IMR-90 (cell line): Measurements from ENCODE around the gene GIT1. TPM values are rescaled to one million over a fixed set of nuclear protein-coding genes. Genes with fewer than 3 reads are reported as not detected.

Source experiments
- ATAC-seq: fragments of 200-7000 bp; cut with Tn5 transposase; 2 replicates; pipeline ENCODE4 v1.9.1; 2020; ENCODE audit warnings: low read depth, mild to moderate bottlenecking, moderate library complexity
- BruUV-seq: library from RNA; stranded (reverse); fragments of 400-500 nt; replicated peaks from 2 replicates; lab custom pipeline; 2021; lab: Mats Ljungman, UMichigan
- CTCF ChIA-PET: fragments of 300-600 bp; formaldehyde crosslinking; extraction: SDS; loops from one replicate; lab custom pipeline; 2021; ENCODE audit warnings: antibody characterized with exemption; lab: Yijun Ruan, JAX
- POLR2A ChIA-PET: fragments of 300-600 bp; sonication (Branson Sonifier 250); formaldehyde crosslinking; loops from one replicate; lab custom pipeline; 2022; ENCODE audit warnings: antibody characterized with exemption; ENCODE audit not compliant: unreplicated experiment; lab: Charles Lee
- DNase-seq: peaks from one replicate; pipeline ENCODE4 v3.0.0; 2013
- H2AFZ ChIP-seq: replicated peaks from 2 replicates; pipeline ENCODE3; 2013; ENCODE audit warnings: low read length, mild to moderate bottlenecking; ENCODE audit not compliant: poor library complexity
- H2AK5ac ChIP-seq: 2 replicates; pipeline ENCODE4 v1.6.1; 2013; ENCODE audit warnings: low read depth, low read length, inconsistent platforms
- H2AK9ac ChIP-seq: replicated peaks from 2 replicates; pipeline ENCODE3; 2013; ENCODE audit warnings: mild to moderate bottlenecking, low read depth, low read length, moderate library complexity; ENCODE audit not compliant: poor library complexity
- H2BK120ac ChIP-seq: 2 replicates; pipeline ENCODE4 v1.6.1; 2013; ENCODE audit warnings: low read depth, low read length, inconsistent platforms
- H2BK15ac ChIP-seq: 3 replicates; pipeline ENCODE4 v1.6.1; 2013; ENCODE audit warnings: low read depth, low read length, inconsistent platforms
- H2BK20ac ChIP-seq: 2 replicates; pipeline ENCODE4 v1.6.1; 2013; ENCODE audit warnings: low read depth, mild to moderate bottlenecking, inconsistent platforms, low read length, moderate library complexity
- H2BK5ac ChIP-seq: 2 replicates; pipeline ENCODE4 v1.6.1; 2013; ENCODE audit warnings: mild to moderate bottlenecking, low read depth, low read length, inconsistent platforms; ENCODE audit not compliant: poor library complexity, severe bottlenecking
- H3K14ac ChIP-seq: replicated peaks from 2 replicates; pipeline ENCODE4 v1.6.1; 2013; ENCODE audit warnings: low read depth, low read length, inconsistent platforms
- H3K18ac ChIP-seq: 2 replicates; pipeline ENCODE4 v1.6.1; 2013; ENCODE audit warnings: low read depth, low read length, control low read depth
- H3K23ac ChIP-seq: 2 replicates; pipeline ENCODE4 v1.6.1; 2013; ENCODE audit warnings: low read depth, low read length, inconsistent platforms
- H3K27ac ChIP-seq: 2 replicates; pipeline ENCODE4 v1.5.1; 2013; ENCODE audit warnings: mild to moderate bottlenecking, control low read depth, low read length; ENCODE audit not compliant: insufficient read depth
- H3K27me3 ChIP-seq: 2 replicates; pipeline ENCODE4 v1.6.1; 2013; ENCODE audit warnings: low read length; ENCODE audit not compliant: control insufficient read depth, insufficient read depth
- H3K36me3 ChIP-seq: 2 replicates; pipeline ENCODE4 v1.6.1; 2013; ENCODE audit warnings: low read length, mixed read lengths; ENCODE audit not compliant: control insufficient read depth, insufficient read depth
- H3K4ac ChIP-seq: 2 replicates; pipeline ENCODE4 v1.6.1; 2013; ENCODE audit warnings: low read depth, low read length, inconsistent platforms
- H3K4me1 ChIP-seq: 2 replicates; pipeline ENCODE4 v1.6.1; 2013; ENCODE audit warnings: low read length, mixed read lengths; ENCODE audit not compliant: control insufficient read depth, insufficient read depth
- H3K4me2 ChIP-seq: 2 replicates; pipeline ENCODE4 v1.6.1; 2013; ENCODE audit warnings: low read depth, mild to moderate bottlenecking, control low read depth, low read length, moderate library complexity
- H3K4me3 ChIP-seq: 2 replicates; pipeline ENCODE4 v1.5.1; 2013; ENCODE audit warnings: low read depth, mild to moderate bottlenecking, control low read depth, low read length, moderate library complexity; ENCODE audit not compliant: insufficient read depth
- H3K56ac ChIP-seq: 2 replicates; pipeline ENCODE4 v1.6.1; 2013; ENCODE audit warnings: low read length, inconsistent platforms; ENCODE audit not compliant: insufficient read depth; ENCODE audit errors: extremely low read depth
- H3K79me1 ChIP-seq, 2 experiments: 2 replicates each; pipeline ENCODE4 v1.6.1; 2013; ENCODE audit warnings: low read length in 2 of 2, inconsistent platforms in 1 of 2, low read depth in 1 of 2
- H3K9ac ChIP-seq: 2 replicates; pipeline ENCODE4 v1.6.1; 2013; ENCODE audit warnings: low read depth, low read length, control low read depth
- H3K9me1 ChIP-seq: 2 replicates; pipeline ENCODE4 v1.6.1; 2013; ENCODE audit warnings: low read length, inconsistent platforms; ENCODE audit not compliant: insufficient read depth
- H3K9me3 ChIP-seq: 2 replicates; pipeline ENCODE4 v1.6.1; 2013; ENCODE audit warnings: low read length; ENCODE audit not compliant: control insufficient read depth, insufficient read depth
- H4K20me1 ChIP-seq: 2 replicates; pipeline ENCODE4 v1.6.1; 2013; ENCODE audit warnings: low read length, inconsistent platforms; ENCODE audit not compliant: insufficient read depth
- H4K5ac ChIP-seq: 2 replicates; pipeline ENCODE4 v1.6.1; 2013; ENCODE audit warnings: mild to moderate bottlenecking, low read depth, low read length, control low read depth
- H4K8ac ChIP-seq, 2 experiments: 2 replicates each; pipeline ENCODE4 v1.6.1; 2013; ENCODE audit warnings: low read depth in 2 of 2, low read length in 2 of 2, control low read depth in 1 of 2, inconsistent platforms in 1 of 2
- H4K91ac ChIP-seq: 2 replicates; pipeline ENCODE4 v1.6.1; 2013; ENCODE audit warnings: low read depth, low read length, inconsistent platforms; ENCODE audit not compliant: insufficient read depth
- BHLHE40 ChIP-seq: fragments of 150-350 bp; IDR thresholded peaks from 2 replicates; pipeline ENCODE4 v1.6.1; 2016; ENCODE audit warnings: mild to moderate bottlenecking, low read depth, low read length
- CEBPB ChIP-seq: IDR thresholded peaks from 2 replicates; pipeline ENCODE4 v1.6.1; 2012; ENCODE audit warnings: low read depth, low read length, improper control_type of control experiment
- CHD1 ChIP-seq: IDR thresholded peaks from 2 replicates; pipeline ENCODE4 v1.6.1; 2012; ENCODE audit warnings: low read depth, low read length, improper control_type of control experiment
- CTCF ChIP-seq: conservative IDR thresholded peaks from 2 replicates; pipeline ENCODE4 v1.5.1; 2012; ENCODE audit warnings: mild to moderate bottlenecking, low read depth, low read length, improper control_type of control experiment
- ELK1 ChIP-seq: fragments of 150-350 bp; IDR thresholded peaks from 2 replicates; pipeline ENCODE4 v1.6.1; 2016; ENCODE audit warnings: low read depth, mild to moderate bottlenecking, low read length, moderate library complexity, borderline replicate concordance
- FOS ChIP-seq: fragments of 150-350 bp; IDR thresholded peaks from 2 replicates; pipeline ENCODE4 v1.6.1; 2016; ENCODE audit warnings: low read depth, low read length
- MAFK ChIP-seq: IDR thresholded peaks from 2 replicates; pipeline ENCODE4 v1.6.1; 2012; ENCODE audit warnings: low read depth, low read length, improper control_type of control experiment
- MAZ ChIP-seq: IDR thresholded peaks from 2 replicates; pipeline ENCODE4 v1.6.1; 2012; ENCODE audit warnings: low read depth, mild to moderate bottlenecking, low read length, improper control_type of control experiment, moderate library complexity, borderline replicate concordance
- MXI1 ChIP-seq: IDR thresholded peaks from 2 replicates; pipeline ENCODE4 v1.6.1; 2012; ENCODE audit warnings: low read depth, mild to moderate bottlenecking, low read length, moderate library complexity, borderline replicate concordance
- NFE2L2 ChIP-seq: fragments of 150-350 bp; IDR thresholded peaks from 2 replicates; pipeline ENCODE4 v1.6.1; 2016; ENCODE audit warnings: low read depth, mild to moderate bottlenecking, low read length
- POLR2A ChIP-seq: IDR thresholded peaks from 2 replicates; pipeline ENCODE4 v1.6.1; 2012; ENCODE audit warnings: mild to moderate bottlenecking, low read depth, low read length
- RAD21 ChIP-seq: IDR thresholded peaks from 2 replicates; pipeline ENCODE4 v1.6.1; 2012; ENCODE audit warnings: low read length, improper control_type of control experiment
- RCOR1 ChIP-seq: IDR thresholded peaks from 2 replicates; pipeline ENCODE4 v1.6.1; 2012; ENCODE audit warnings: mild to moderate bottlenecking, low read length, improper control_type of control experiment; ENCODE audit not compliant: insufficient replicate concordance
- RFX5 ChIP-seq: IDR thresholded peaks from 2 replicates; pipeline ENCODE4 v1.8.0; 2012; ENCODE audit warnings: low read depth, mild to moderate bottlenecking, low read length, moderate library complexity
- SMC3 ChIP-seq: fragments of 150-350 bp; IDR thresholded peaks from 2 replicates; pipeline ENCODE4 v1.6.1; 2016; ENCODE audit warnings: low read depth, mild to moderate bottlenecking, antibody characterized with exemption, low read length, moderate library complexity
- USF2 ChIP-seq: fragments of 150-350 bp; IDR thresholded peaks from 2 replicates; pipeline ENCODE4 v1.6.1; 2017; ENCODE audit warnings: mild to moderate bottlenecking, antibody characterized with exemption, low read length, low read depth
- WGBS, 2 experiments: methylation state at CpG; one replicate each; pipeline versions ENCODE4 v1.1.5 to v1.1.7; 2013; ENCODE audit warnings: missing lambda C conversion rate in 2 of 2; ENCODE audit not compliant: insufficient read length in 1 of 2; ENCODE audit errors: extremely low coverage in 2 of 2; 5-methylcytosine and 5-hydroxymethylcytosine counted together
- dilution Hi-C: fragments of 300-500 bp; cut with HindIII; formaldehyde crosslinking; loops from one replicate; pipeline ENCODE4 v1.14.3; 2018; ENCODE audit warnings: low sequenced_read_pairs; ENCODE audit not compliant: unreplicated experiment
- in situ Hi-C: fragments of 300-500 bp; cut with MboI; formaldehyde crosslinking; loops from 3 replicates; pipeline ENCODE4 v1.14.3; 2019; ENCODE audit warnings: low sequenced_read_pairs, inconsistent platforms, mixed read lengths
- intact Hi-C: fragments of 100-400 bp; cut with micrococcal nuclease; formaldehyde crosslinking; loops from 2 replicates; pipeline ENCODE4 v1.10.0; 2022
- polyA plus RNA-seq, 3 experiments: library from polyadenylated mRNA; depleted of rRNA; stranded (reverse); fragments of >200 nt; gene quantifications; 2 replicates each; pipeline ENCODE4 v1.2.3, GENCODE V29; 2012; ENCODE audit warnings: low replicate concordance in 1 of 3
- total RNA-seq: library from RNA; depleted of rRNA; stranded (reverse); fragments of >200 nt; gene quantifications from 2 replicates; pipeline ENCODE4 v1.2.3, GENCODE V29; 2012

GIT1 gene
- total and polyA plus RNA-seq, 2 of the 4 experiments (the other 2 are of a cell fraction) = 14.2 to 34.2 TPM

GRCh38 chr17:29624586-29624985, 35.1 kb upstream of the GIT1 start:
- Histone ChIP-seq H4K8ac (no peak overlapping the region), H3K27me3 (no peaks in the 10 kb centered on the region), H3K4me1 (peaks cover 15% of the 10 kb centered on the region), H3K56ac (no peak overlapping the region), H4K20me1 (peaks cover 4% of the 10 kb centered on the region; the same call in 1 of the 2 replicates), H3K36me3 (peaks cover 5% of the 10 kb centered on the region; the same call in 1 of the 2 replicates), H3K27ac (no peak overlapping the region), H4K5ac (no peak overlapping the region), H2BK120ac (no peak overlapping the region), H3K79me1 (peaks cover 0 to 18% of the 10 kb centered on the region in 2 experiments; a peak in 1 of 4 replicates), H4K91ac (no peak overlapping the region), H2BK20ac (no peak overlapping the region), H3K9ac (no peak overlapping the region), H3K23ac (no peak overlapping the region), H3K9me1 (peaks cover 24% of the 10 kb centered on the region), H2AK5ac (no peak overlapping the region), H2BK5ac (no peak overlapping the region), H2BK15ac (no peak overlapping the region), H2AK9ac (no peak overlapping the region), H3K9me3 (no peaks in the 10 kb centered on the region), H3K14ac (no peak overlapping the region), H2AFZ (no peak overlapping the region), H3K18ac (no peak overlapping the region), H3K4me2 (no peak overlapping the region), H3K4ac (no peak overlapping the region), H3K4me3 (no peak overlapping the region)
- DNase-seq (no peak), ATAC-seq (no peak)
- dilution Hi-C loops (no loop called here), in situ Hi-C loops (no loop called here), intact Hi-C loops (no loop called here)
- CTCF ChIA-PET = no interaction called here
- POLR2A ChIA-PET = no interaction called here
- WGBS, 2 experiments = no CpG with 5 or more reads among the region's 4 CpGs
- TF ChIP-seq NFE2L2 = no peak
- TF ChIP-seq BHLHE40 = no peak
- TF ChIP-seq MXI1 = no peak
- TF ChIP-seq ELK1 = no peak
- TF ChIP-seq CHD1 = no peak
- no peak for TF ChIP-seq MAZ
- no peak for TF ChIP-seq POLR2A
- no peak for TF ChIP-seq RCOR1
- no peak for TF ChIP-seq RAD21
- TF ChIP-seq CTCF = no peak
- TF ChIP-seq FOS = no peak
- no peak for TF ChIP-seq RFX5
- no peak for TF ChIP-seq USF2
- TF ChIP-seq SMC3 = no peak
- TF ChIP-seq MAFK = no peak
- no peak for TF ChIP-seq CEBPB
- BruUV-seq = no TSS peak
